Left cardiac atrium (tissue), 4 donors: ENCODE data around the gene DDX5. TPM values are rescaled to one million over a fixed set of nuclear protein-coding genes. Genes with fewer than 3 reads are reported as not detected.

Source experiments
- ATAC-seq, 2 donors: fragments of 200-7000 bp; cut with Tn5 transposase; one replicate each; pipeline ENCODE4 v1.9.1; 2020; ENCODE audit warnings: mild to moderate bottlenecking in 2 of 2, moderate library complexity in 2 of 2
- DNase-seq: peaks from one replicate; pipeline ENCODE4 v3.0.0-alpha.2; 2020
- intact Hi-C, 2 donors: fragments of 100-400 bp; cut with DNase I; formaldehyde crosslinking; loops; one replicate each; pipeline versions ENCODE4 v1.14.1 to v1.15.1; 2022 to 2023
- long read RNA-seq: library from polyadenylated mRNA; unstranded; transcript quantifications from one replicate; pipeline ENCODE4 v2.0.0, GENCODE V29; 2021
- total RNA-seq, 2 donors: library from RNA; stranded (reverse); fragmentation: NEBNext Ultra II Directional; extraction: Animal tissue kit (Norgen Biotek cat#: 25700); gene quantifications; one replicate each; pipeline ENCODE4 v1.2.1, GENCODE V29; 2021
- donor health status: DM: no; HTN: yes; CAD: no.
- donor health status: DM: no; HTN: yes; CAD: no; lungs with severe emphysema.
- donor health status: DM: yes; HTN: yes; CAD: no.
- donor health status: Dilated cardiomyopathy.

Gene DDX5
- total RNA-seq = 100 to 1,000 TPM; 390 to 549 TPM
- long read RNA-seq, transcript DDX5-215 (12 exons, 3,558 nt) = minor isoform, 5 of 369 reads
- long read RNA-seq, transcript DDX5-201 (13 exons, 2,554 nt) = major isoform, 297 of 369 reads
- long read RNA-seq, partial matches to known transcripts = 45 of 369 reads
- long read RNA-seq, other reads (novel, unspliced or antisense) = 22 of 369 reads

- intact Hi-C loops = no loop called here
- DNase-seq (peak; percentile 98), ATAC-seq (peak; percentile 83 to 87)
These were observed at the start of gene DDX5 for GRCh38 chr17:64506201-64506575. Gene DDX5, minus strand, starts transcription at chr17:64506289. Its CDS starts 170 bp downstream, at chr17:64506119.

GRCh38 chr17:64555281-64555680 is 49.2 kb upstream of the DDX5 start:
- DNase-seq (no peak), ATAC-seq (no peak)
- intact Hi-C loops = no loop called here

- DNase-seq (no peak), ATAC-seq (no peak)
- intact Hi-C loops = no loop called here
These were observed 48.0 kb upstream of the DDX5 start for GRCh38 chr17:64554028-64554637.

DNA sequence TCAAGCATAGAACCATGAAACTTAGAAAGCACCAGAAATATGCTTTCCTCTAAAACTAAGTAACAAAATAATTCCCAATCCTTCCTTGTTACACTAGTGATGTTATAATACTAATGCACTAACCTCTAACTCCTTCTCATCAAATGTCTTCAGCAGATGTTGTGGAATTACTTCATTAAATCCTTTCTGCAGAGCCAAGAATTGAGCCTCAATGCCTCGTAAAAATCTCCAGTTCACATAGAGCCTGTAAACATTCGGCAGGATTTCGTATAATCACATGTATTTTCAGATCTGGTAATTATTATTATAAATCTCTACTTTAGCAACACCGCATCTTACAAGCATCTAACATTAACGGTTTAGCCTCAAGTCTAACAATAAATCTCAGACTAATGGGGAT is 45.4 kb upstream of the DDX5 start:
- intact Hi-C loops = no loop called here
- ATAC-seq = no peak

GRCh38 chr17:64547319-64547718 is 41.2 kb upstream of the DDX5 start:
- DNase-seq (no peak), ATAC-seq (no peak)
- intact Hi-C loops = loop anchor here in 1 of 2 donors (10.0 kb wide), 1 partner anchor 97 kb away; no protein-coding TSS in a partner anchor

More for the DNA sequence above, 45.4 kb upstream of the DDX5 start:
- no peak for DNase-seq

DNA sequence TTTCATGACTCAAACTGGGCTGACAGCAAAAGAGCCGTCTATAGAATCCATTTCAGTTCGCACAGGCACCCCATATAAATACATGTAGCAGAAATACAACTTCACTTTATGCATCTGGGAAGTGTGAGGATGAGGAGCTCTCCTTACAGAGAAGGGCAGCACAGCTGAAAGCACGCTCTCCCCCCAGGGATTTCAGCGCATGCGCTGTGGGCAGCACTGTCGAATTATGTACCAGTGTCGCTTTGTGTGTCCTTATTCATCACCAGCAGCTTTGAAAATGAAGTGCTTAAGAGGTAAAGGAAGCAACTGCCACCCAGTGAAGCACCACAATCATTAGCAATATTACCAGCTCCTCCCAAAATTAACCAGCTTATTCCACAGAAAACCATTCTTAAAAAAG is 40.6 kb upstream of the DDX5 start:
- intact Hi-C loops = loop anchor here in 1 of 2 donors (10.0 kb wide), 1 partner anchor 98 kb away; no protein-coding TSS in a partner anchor
- DNase-seq (no peak), ATAC-seq (no peak)

DNA sequence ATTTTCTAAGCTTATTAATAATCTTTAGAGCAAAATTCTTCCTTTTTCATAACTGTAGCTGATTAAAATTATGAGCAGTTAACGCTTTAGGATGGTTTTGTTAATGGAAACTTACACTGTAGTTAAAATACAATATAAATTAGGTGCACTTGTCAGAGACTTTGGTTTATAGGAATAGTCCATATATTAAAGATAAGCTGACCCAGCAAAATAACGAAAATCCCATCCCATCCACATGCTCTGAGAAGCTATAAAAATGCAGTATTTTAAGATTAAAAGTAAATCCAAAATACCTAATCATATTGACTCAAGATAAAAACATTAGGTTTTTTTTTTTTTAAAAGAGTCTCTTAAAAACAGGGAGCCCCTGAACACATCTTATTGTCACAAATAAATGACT is 38.7 kb upstream of the DDX5 start:
- no peak for ATAC-seq
- intact Hi-C loops = loop anchor here in 1 of 2 donors (10.0 kb wide), 1 partner anchor 100 kb away; no protein-coding TSS in a partner anchor
- DNase-seq = no peak

GRCh38 chr17:64540118-64540776 is 34.2 kb upstream of the DDX5 start:
- DNase-seq = no peak
- intact Hi-C loops = loop anchor here in 1 of 2 donors (10.0 kb wide), 1 partner anchor 105 kb away; no protein-coding TSS in a partner anchor
- no peak for ATAC-seq

GRCh38 chr17:64538508-64539130 is 32.5 kb upstream of the DDX5 start:
- DNase-seq (no peak), ATAC-seq (peak; percentile 44 to 47)
- intact Hi-C loops = no loop called here

GRCh38 chr17:64537488-64537887 is 31.4 kb upstream of the DDX5 start:
- intact Hi-C loops = no loop called here
- DNase-seq (no peak), ATAC-seq (peak in 1 of 2 donors; percentile 16)

- ATAC-seq (no peak), DNase-seq (no peak)
- intact Hi-C loops = no loop called here
These were observed 30.8 kb upstream of the DDX5 start for GRCh38 chr17:64536913-64537312.

GRCh38 chr17:64535357-64535756 is 29.3 kb upstream of the DDX5 start:
- DNase-seq (no peak), ATAC-seq (no peak)
- intact Hi-C loops = no loop called here

DNA sequence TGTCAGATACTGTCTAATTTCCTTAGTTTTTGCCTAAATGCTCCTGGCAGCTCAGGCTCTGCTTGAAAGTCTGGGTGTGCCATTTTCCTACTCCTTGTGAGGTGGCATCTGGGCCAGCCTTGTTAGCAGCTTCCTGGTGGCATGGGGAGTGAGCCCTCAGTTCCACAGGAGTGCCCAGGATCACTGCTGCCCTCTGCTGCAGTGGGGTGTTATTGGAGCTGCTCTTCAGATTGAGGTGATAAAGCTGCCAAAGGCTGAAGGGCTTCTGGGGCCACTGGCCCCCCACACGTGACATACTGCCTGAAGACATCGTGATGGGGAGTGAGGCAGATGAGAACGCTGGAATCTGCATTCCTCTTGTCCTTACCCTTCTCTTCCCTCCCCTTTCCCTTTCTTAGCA is 28.1 kb upstream of the DDX5 start:
- ATAC-seq = no peak
- DNase-seq = no peak
- intact Hi-C loops = no loop called here

- ATAC-seq (no peak), DNase-seq (no peak)
- intact Hi-C loops = no loop called here
These were observed 27.7 kb upstream of the DDX5 start for GRCh38 chr17:64533784-64534183.

- no peak for ATAC-seq
These were observed 26.3 kb upstream of the DDX5 start for GRCh38 chr17:64532409-64532808.

GRCh38 chr17:64531955-64532371 is 25.9 kb upstream of the DDX5 start:
- DNase-seq (no peak), ATAC-seq (no peak)
- intact Hi-C loops = no loop called here

More at GRCh38 chr17:64532409-64532808, 26.3 kb upstream of the DDX5 start:
- intact Hi-C loops = no loop called here
- DNase-seq = no peak

DNA sequence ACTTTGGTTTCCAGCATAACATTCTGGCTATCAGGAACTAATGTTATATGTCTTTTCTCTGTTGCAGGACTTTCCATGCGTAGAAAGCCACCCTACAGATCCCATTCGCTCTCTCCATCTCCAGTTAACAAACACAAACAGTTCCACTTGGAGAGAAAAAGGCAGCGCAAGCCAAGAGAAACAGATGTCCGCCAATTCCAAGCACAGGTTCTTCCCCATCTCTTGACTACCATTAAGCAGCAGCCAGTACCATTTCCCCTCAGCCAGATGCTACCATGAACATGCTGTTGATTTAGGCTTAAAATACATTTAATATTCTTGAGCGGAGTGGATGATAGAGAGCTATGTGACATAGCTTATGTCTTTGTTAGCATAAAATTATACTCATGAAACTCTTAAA is 23.1 kb upstream of the DDX5 start:
- intact Hi-C loops = loop anchor here in 1 of 2 donors (10.0 kb wide), 1 partner anchor 734 kb away; no protein-coding TSS in a partner anchor
- DNase-seq (no peak), ATAC-seq (no peak)

- no peak for ATAC-seq
- DNase-seq = no peak
- intact Hi-C loops = loop anchor here in 1 of 2 donors (10.0 kb wide), 1 partner anchor 733 kb away; no protein-coding TSS in a partner anchor
These were observed 21.8 kb upstream of the DDX5 start for GRCh38 chr17:64527914-64528313.

DNA sequence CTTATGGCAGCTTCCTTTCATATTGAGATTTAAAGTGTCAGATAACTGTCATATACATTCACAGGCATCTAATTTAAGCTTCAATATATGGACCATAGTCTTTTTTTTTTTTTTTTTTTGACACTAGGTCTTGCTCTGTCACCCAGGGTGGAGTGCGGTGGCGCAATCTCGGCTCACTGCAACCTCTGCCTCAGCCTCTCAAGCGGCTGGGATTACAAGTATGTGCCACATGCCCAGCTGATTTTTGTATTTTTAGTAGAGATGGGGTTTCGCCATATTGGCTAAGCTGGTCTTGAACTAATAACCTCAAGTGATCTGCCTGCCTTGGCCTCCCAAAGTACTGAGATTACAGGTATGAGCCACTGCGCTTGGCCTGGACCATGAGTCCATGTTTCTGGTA is 14.3 kb upstream of the DDX5 start:
- intact Hi-C loops = loop anchor here in 1 of 2 donors (10.0 kb wide), 1 partner anchor 726 kb away; no protein-coding TSS in a partner anchor
- DNase-seq (no peak), ATAC-seq (no peak)

DNA sequence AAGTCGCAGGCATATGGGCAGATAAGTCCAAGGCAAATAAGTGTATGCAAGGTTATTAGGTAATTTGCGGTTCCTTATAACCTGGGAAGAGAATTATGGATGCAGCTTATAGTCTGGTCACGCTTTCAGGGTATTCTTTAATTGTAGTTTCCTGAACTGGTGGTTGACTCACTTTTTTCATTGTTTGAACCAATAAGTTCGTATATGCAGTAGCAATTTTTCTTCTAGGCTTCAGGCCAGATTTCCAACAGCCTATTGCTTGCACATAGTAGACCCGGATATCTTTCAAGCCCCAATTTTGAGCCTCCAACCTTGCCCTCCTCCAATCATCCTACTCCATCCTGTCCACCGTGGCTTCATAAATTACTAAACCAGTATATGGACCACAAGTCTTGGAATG is 13.5 kb upstream of the DDX5 start:
- intact Hi-C loops = no loop called here
- DNase-seq (no peak), ATAC-seq (no peak)
